Upper lobe of left lung (tissue), 6 donors: ENCODE measurements around the gene HAP1. TPM values are rescaled to one million over a fixed set of nuclear protein-coding genes. Genes with fewer than 3 reads are reported as not detected.

ENCODE experiments used
- ATAC-seq, 2 donors: fragments of 200-7000 bp; cut with Tn5 transposase; one replicate each; pipeline ENCODE4 v1.9.1; 2022; ENCODE audit warnings: mild to moderate bottlenecking in 2 of 2, moderate library complexity in 2 of 2; ENCODE audit not compliant: low FRiP score in 2 of 2
- DNase-seq, 2 donors: peaks; one replicate each; pipeline ENCODE4 v3.0.0-alpha.2; 2019 to 2020
- H3K27ac ChIP-seq, 4 donors: fragments of 200-600 bp; sonication (generic); one replicate each; pipeline ENCODE4 v1.5.1; 2016 to 2019
- H3K27me3 ChIP-seq, 4 donors: fragments of 200-600 bp; sonication (generic); one replicate each; pipeline ENCODE4 v1.5.1; 2017 to 2019
- H3K36me3 ChIP-seq, 4 donors: fragments of 200-600 bp; sonication (generic); one replicate each; pipeline ENCODE4 v1.5.1; 2016 to 2019
- H3K4me1 ChIP-seq, 4 donors: fragments of 200-600 bp; sonication (generic); one replicate each; pipeline ENCODE4 v1.5.1; 2018 to 2019
- H3K4me3 ChIP-seq, 4 donors: fragments of 200-600 bp; sonication (generic); one replicate each; pipeline ENCODE4 v1.5.1; 2017 to 2019; ENCODE audit warnings: mild to moderate bottlenecking in 2 of 4, moderate library complexity in 1 of 4
- H3K9me3 ChIP-seq, 4 donors: fragments of 200-600 bp; sonication (generic); one replicate each; pipeline ENCODE4 v1.5.1; 2018 to 2019
- CTCF ChIP-seq, 6 experiments: fragments of 450-650 bp in 4 of 6; fragments of 200-600 bp in 2 of 6; sonication (generic) in 2 of 6; IDR thresholded peaks; one replicate each; pipeline ENCODE4 v1.5.1; 2016 to 2019; ENCODE audit warnings: antibody characterized with exemption in 6 of 6
- EP300 ChIP-seq, 4 donors: sonication (generic); formaldehyde crosslinking; IDR thresholded peaks; one replicate each; pipeline ENCODE4 v1.5.1; 2017; ENCODE audit warnings: antibody characterized with exemption in 4 of 4, control low read depth in 2 of 4
- POLR2A ChIP-seq, 4 donors: fragments of 450-650 bp; IDR thresholded peaks; one replicate each; pipeline ENCODE4 v1.5.1; 2016 to 2017; ENCODE audit warnings: antibody characterized with exemption in 4 of 4, mild to moderate bottlenecking in 2 of 4
- POLR2AphosphoS5 ChIP-seq, 2 donors: sonication (generic); formaldehyde crosslinking; IDR thresholded peaks; one replicate each; pipeline ENCODE4 v1.5.1; 2017; ENCODE audit warnings: antibody characterized with exemption in 2 of 2
- WGBS, 2 donors: methylation state at CpG; one replicate each; pipeline ENCODE4 v1.1.5; 2017 to 2018; 5-methylcytosine and 5-hydroxymethylcytosine counted together
- total RNA-seq, 6 donors: library from RNA; depleted of rRNA in 4 of 6; stranded (reverse); fragments of >200 nt in 4 of 6; gene quantifications; one replicate each; pipeline versions ENCODE4 v1.1.0 to v1.2.1, GENCODE V29; 2016 to 2021
- donor health status: DM: no; HTN: no; CAD: no; lungs with moderate emphysema.
- donor health status: DM: no; HTN: yes; CAD: no; lungs with severe emphysema.

Gene HAP1
- total RNA-seq, 6 donors from 2014 or later: 0.14 to 1.0 (median 0.59) TPM; not detected in 2

DNA sequence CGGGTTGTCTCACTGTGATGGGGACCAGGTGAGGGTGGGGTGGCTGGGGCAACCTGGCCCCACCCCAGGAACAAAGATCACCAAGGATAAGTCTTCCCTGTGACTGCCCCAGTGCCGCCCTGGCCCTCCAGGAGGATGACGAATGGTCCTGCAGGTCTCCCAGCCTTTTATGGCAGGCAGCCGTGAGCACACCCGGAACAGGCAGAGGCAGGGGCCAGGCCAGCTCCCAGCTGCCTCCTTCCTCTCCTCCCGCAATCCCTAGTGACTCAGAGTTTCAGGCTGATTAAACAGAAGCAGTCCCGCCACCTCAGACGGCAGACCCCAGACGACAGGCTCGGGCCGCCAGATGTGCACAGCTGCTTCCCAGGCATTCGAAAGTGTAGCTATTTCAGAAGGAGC is 38.7 kb upstream of the HAP1 start:
- WGBS, 2 donors: 55% methylated on average over 8 of the region's 12 CpGs; no CpG with 5 or more reads in 1 of the 2 donors
- Histone ChIP-seq H3K9me3 (no peaks in the 10 kb centered on the region), H3K27ac (peak overlapping the region; percentile 44 to 90 (median 78)), H3K4me3 (no peak overlapping the region), H3K4me1 (peaks cover 61 to 65% (median 64%) of the 10 kb centered on the region in 4 donors), H3K36me3 (peaks cover 11 to 38% (median 35%) of the 10 kb centered on the region in 4 donors), H3K27me3 (no peaks in the 10 kb centered on the region)
- TF ChIP-seq EP300 (IDR thresholded peaks at IDR 0.05): no peak
- peak; percentile 38 to 42 for TF ChIP-seq POLR2AphosphoS5 (IDR thresholded peaks at IDR 0.05)
- ATAC-seq (peak; percentile 2 to 54), DNase-seq (peak; percentile 74 to 87)

GRCh38 chr17:41772586-41773189 is 38.2 kb upstream of the HAP1 start:
- ATAC-seq (no peak), DNase-seq (no peak)
- Histone ChIP-seq H3K4me3 (no peak overlapping the region), H3K9me3 (no peaks in the 10 kb centered on the region), H3K27ac (peak overlapping the region; percentile 18 to 87 (median 70)), H3K36me3 (peaks cover 15 to 43% (median 40%) of the 10 kb centered on the region in 4 donors), H3K27me3 (no peaks in the 10 kb centered on the region), H3K4me1 (peaks cover 56 to 60% (median 59%) of the 10 kb centered on the region in 4 donors)
- TF ChIP-seq POLR2AphosphoS5 (IDR thresholded peaks at IDR 0.05): no peak
- TF ChIP-seq EP300 (IDR thresholded peaks at IDR 0.05): no peak
- TF ChIP-seq CTCF (IDR thresholded peaks at IDR 0.05): no peak
- no peak for TF ChIP-seq POLR2A (IDR thresholded peaks at IDR 0.05)
- 84 to 94% methylated on average over 6 to 19 of the region's 19 CpGs for WGBS, 2 donors

- Histone ChIP-seq H3K9me3 (no peaks in the 10 kb centered on the region), H3K27ac (peak overlapping the region; percentile 18 to 87 (median 70)), H3K27me3 (no peaks in the 10 kb centered on the region), H3K4me3 (no peak overlapping the region), H3K4me1 (peaks cover 51 to 55% (median 55%) of the 10 kb centered on the region in 4 donors), H3K36me3 (peaks cover 19 to 47% (median 44%) of the 10 kb centered on the region in 4 donors)
- WGBS, 2 donors: 82 to 83% methylated on average over 2 to 3 of the region's 4 CpGs
- TF ChIP-seq POLR2AphosphoS5 (IDR thresholded peaks at IDR 0.05) (no peak), CTCF (IDR thresholded peaks at IDR 0.05) (no peak), EP300 (IDR thresholded peaks at IDR 0.05) (no peak), POLR2A (IDR thresholded peaks at IDR 0.05) (peak in 1 of 4 donors; percentile 4)
- ATAC-seq: peak; percentile 26 to 69
- peak in 1 of 2 donors; percentile 79 for DNase-seq
Measured at GRCh38 chr17:41772218-41772585, 37.8 kb upstream of the HAP1 start.

GRCh38 chr17:41771389-41772206 is 37.2 kb upstream of the HAP1 start:
- Histone ChIP-seq H3K4me1 (peaks cover 45 to 49% (median 49%) of the 10 kb centered on the region in 4 donors), H3K9me3 (no peaks in the 10 kb centered on the region), H3K27me3 (no peaks in the 10 kb centered on the region), H3K36me3 (peaks cover 25 to 54% (median 49%) of the 10 kb centered on the region in 4 donors), H3K4me3 (no peak overlapping the region), H3K27ac (peak overlapping the region; percentile 4 to 87 (median 45))
- TF ChIP-seq POLR2AphosphoS5 (IDR thresholded peaks at IDR 0.05) (no peak), CTCF (IDR thresholded peaks at IDR 0.05) (no peak), EP300 (IDR thresholded peaks at IDR 0.05) (no peak), POLR2A (IDR thresholded peaks at IDR 0.05) (no peak)
- DNase-seq (peak in 1 of 2 donors; percentile 69), ATAC-seq (peak in 1 of 2 donors; percentile 0)
- WGBS, 2 donors: 84% methylated on average over 8 to 15 of the region's 17 CpGs

DNA sequence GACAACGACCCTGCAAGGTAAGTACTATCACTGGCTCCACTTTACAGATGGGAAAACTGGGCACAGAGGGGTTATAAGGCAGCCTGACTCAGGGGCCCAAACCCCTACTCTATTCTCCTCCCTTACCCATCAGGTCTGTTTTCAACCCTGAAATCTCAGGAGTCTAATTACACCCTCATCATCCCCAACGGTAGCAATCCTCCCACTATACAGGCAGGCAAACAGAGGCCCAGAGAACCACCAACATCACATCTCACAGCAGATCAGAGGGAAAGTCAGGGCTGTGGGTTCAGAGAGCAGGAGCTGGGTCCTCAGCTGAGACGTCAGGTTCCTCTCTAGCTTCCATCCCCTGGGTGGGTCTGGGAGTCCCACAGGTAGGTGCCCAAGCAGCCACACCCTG is 35.5 kb upstream of the HAP1 start:
- H3K36me3 ChIP-seq: peaks cover 35 to 70% (median 61%) of the 10 kb centered on the region in 4 donors

More for the DNA sequence above, 35.5 kb upstream of the HAP1 start:
- DNase-seq (no peak), ATAC-seq (no peak)
- 75 to 85% methylated on average over 3 of the region's 3 CpGs for WGBS, 2 donors
- H3K9me3 ChIP-seq: no peaks in the 10 kb centered on the region
- TF ChIP-seq POLR2AphosphoS5 (IDR thresholded peaks at IDR 0.05) (no peak), CTCF (IDR thresholded peaks at IDR 0.05) (no peak), POLR2A (IDR thresholded peaks at IDR 0.05) (no peak), EP300 (IDR thresholded peaks at IDR 0.05) (no peak)
- peak overlapping the region in 1 of 4 donors; percentile 5 for H3K27ac ChIP-seq
- no peak overlapping the region for H3K4me3 ChIP-seq
- no peaks in the 10 kb centered on the region for H3K27me3 ChIP-seq
- H3K4me1 ChIP-seq: peaks cover 29 to 33% (median 33%) of the 10 kb centered on the region in 4 donors
